ENCODE data around the gene DGKK. TPM values are rescaled to one million over a fixed set of nuclear protein-coding genes. Genes with fewer than 3 reads are reported as not detected.
A peak's percentile ranks its signal among the peaks of the same experiment; 100 is the strongest.

DGKK gene
- total and polyA plus RNA-seq, 2 donors: under 0.01 to 0.11 TPM

GRCh38 chrX:50442426-50443116, 28.1 kb downstream of the DGKK start:
- WGBS: 95% methylated on average over 3 of the region's 3 CpGs
- no peaks in the 10 kb centered on the region for H3K9me3 ChIP-seq (ENCODE audit: control insufficient read depth in 2 of 2, insufficient read depth in 1 of 2, low read length in 1 of 2)
- no peak for DNase-seq (ENCODE audit: low read depth in 6 of 9, low spot score in 9 of 9)
- no peak overlapping the region for H3K27ac ChIP-seq (ENCODE audit: low read depth in 1 of 2, low read length in 1 of 2)
- no peak overlapping the region for H3K4me3 ChIP-seq (ENCODE audit: low read length in 2 of 2)
- no peaks in the 10 kb centered on the region for H3K4me1 ChIP-seq (ENCODE audit: control insufficient read depth in 2 of 2, insufficient read depth in 2 of 2, low read length in 2 of 2)
- no peaks in the 10 kb centered on the region for H3K36me3 ChIP-seq (ENCODE audit: control insufficient read depth in 2 of 2, insufficient read depth in 2 of 2, low read length in 1 of 2)
- H3K27me3 ChIP-seq (ENCODE audit: control insufficient read depth in 2 of 2, insufficient read depth in 1 of 2, low read length in 1 of 2): no peaks in the 10 kb centered on the region

DNA sequence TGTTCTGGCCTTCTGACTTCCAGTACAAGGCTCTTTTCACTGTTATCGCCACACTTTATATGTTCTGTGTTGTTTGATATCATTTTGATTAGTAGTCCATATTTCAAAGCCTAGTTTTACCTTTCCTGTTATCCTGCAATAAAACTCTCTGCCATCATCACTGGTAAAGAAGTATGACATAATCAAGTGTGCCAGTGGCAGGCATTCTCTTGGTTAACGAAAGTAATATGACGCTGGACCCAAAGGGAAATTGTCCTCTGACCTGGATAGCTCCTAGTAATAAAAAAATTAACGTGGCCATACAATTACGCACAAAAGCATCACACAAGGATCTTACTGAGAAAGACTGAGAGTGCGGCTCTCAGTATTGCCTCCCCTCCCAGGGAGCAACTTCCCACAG, 33.8 kb downstream of the DGKK start:
- H3K36me3 ChIP-seq (ENCODE audit: control insufficient read depth in 2 of 2, insufficient read depth in 2 of 2, low read length in 1 of 2): no peaks in the 10 kb centered on the region
- 97% methylated on average over 6 of the region's 6 CpGs for WGBS

GRCh38 chrX:50432829-50433289, 37.8 kb downstream of the DGKK start:
- no peak overlapping the region for H3K4me3 ChIP-seq (ENCODE audit: low read length in 2 of 2)
- H3K9me3 ChIP-seq (ENCODE audit: control insufficient read depth in 2 of 2, insufficient read depth in 1 of 2, low read length in 1 of 2): no peaks in the 10 kb centered on the region
- no peaks in the 10 kb centered on the region for H3K36me3 ChIP-seq (ENCODE audit: control insufficient read depth in 2 of 2, insufficient read depth in 2 of 2, low read length in 1 of 2)
- H3K4me1 ChIP-seq (ENCODE audit: control insufficient read depth in 2 of 2, insufficient read depth in 2 of 2, low read length in 2 of 2): no peaks in the 10 kb centered on the region
- no peaks in the 10 kb centered on the region for H3K27me3 ChIP-seq (ENCODE audit: control insufficient read depth in 2 of 2, insufficient read depth in 1 of 2, low read length in 1 of 2)
- DNase-seq (ENCODE audit: low read depth in 6 of 9, low spot score in 9 of 9): no peak
- WGBS: 91% methylated on average over 3 of the region's 3 CpGs
- H3K27ac ChIP-seq (ENCODE audit: low read depth in 1 of 2, low read length in 1 of 2): no peak overlapping the region

More for the DNA sequence above, 33.8 kb downstream of the DGKK start:
- Histone ChIP-seq H3K9me3 (ENCODE audit: control insufficient read depth in 2 of 2, insufficient read depth in 1 of 2, low read length in 1 of 2) (no peaks in the 10 kb centered on the region), H3K27ac (ENCODE audit: low read depth in 1 of 2, low read length in 1 of 2) (no peak overlapping the region), H3K4me3 (ENCODE audit: low read length in 2 of 2) (no peak overlapping the region), H3K27me3 (ENCODE audit: control insufficient read depth in 2 of 2, insufficient read depth in 1 of 2, low read length in 1 of 2) (no peaks in the 10 kb centered on the region), H3K4me1 (ENCODE audit: control insufficient read depth in 2 of 2, insufficient read depth in 2 of 2, low read length in 2 of 2) (no peaks in the 10 kb centered on the region)
- DNase-seq (ENCODE audit: low read depth in 6 of 9, low spot score in 9 of 9): no peak

- H3K27ac ChIP-seq (ENCODE audit: low read depth in 1 of 2, low read length in 1 of 2): no peak overlapping the region
- no peaks in the 10 kb centered on the region for H3K27me3 ChIP-seq (ENCODE audit: control insufficient read depth in 2 of 2, insufficient read depth in 1 of 2, low read length in 1 of 2)
- no peaks in the 10 kb centered on the region for H3K9me3 ChIP-seq (ENCODE audit: control insufficient read depth in 2 of 2, insufficient read depth in 1 of 2, low read length in 1 of 2)
- no peak for DNase-seq (ENCODE audit: low read depth in 6 of 9, low spot score in 9 of 9)
- 91% methylated on average over 3 of the region's 3 CpGs for WGBS
- H3K4me1 ChIP-seq (ENCODE audit: control insufficient read depth in 2 of 2, insufficient read depth in 2 of 2, low read length in 2 of 2): no peaks in the 10 kb centered on the region
- no peaks in the 10 kb centered on the region for H3K36me3 ChIP-seq (ENCODE audit: control insufficient read depth in 2 of 2, insufficient read depth in 2 of 2, low read length in 1 of 2)
- H3K4me3 ChIP-seq (ENCODE audit: low read length in 2 of 2): no peak overlapping the region
Measured at GRCh38 chrX:50431623-50432022, 39.0 kb downstream of the DGKK start.

- no peaks in the 10 kb centered on the region for H3K9me3 ChIP-seq (ENCODE audit: control insufficient read depth in 2 of 2, insufficient read depth in 1 of 2, low read length in 1 of 2)
- no peaks in the 10 kb centered on the region for H3K36me3 ChIP-seq (ENCODE audit: control insufficient read depth in 2 of 2, insufficient read depth in 2 of 2, low read length in 1 of 2)
- H3K4me3 ChIP-seq (ENCODE audit: low read length in 2 of 2): no peak overlapping the region
- no peaks in the 10 kb centered on the region for H3K27me3 ChIP-seq (ENCODE audit: control insufficient read depth in 2 of 2, insufficient read depth in 1 of 2, low read length in 1 of 2)
- no peak overlapping the region for H3K27ac ChIP-seq (ENCODE audit: low read depth in 1 of 2, low read length in 1 of 2)
- no peak for DNase-seq (ENCODE audit: low read depth in 6 of 9, low spot score in 9 of 9)
- no peaks in the 10 kb centered on the region for H3K4me1 ChIP-seq (ENCODE audit: control insufficient read depth in 2 of 2, insufficient read depth in 2 of 2, low read length in 2 of 2)
- WGBS: 91% methylated on average over 5 of the region's 5 CpGs
Measured at GRCh38 chrX:50430917-50431575, 39.6 kb downstream of the DGKK start.

DNA sequence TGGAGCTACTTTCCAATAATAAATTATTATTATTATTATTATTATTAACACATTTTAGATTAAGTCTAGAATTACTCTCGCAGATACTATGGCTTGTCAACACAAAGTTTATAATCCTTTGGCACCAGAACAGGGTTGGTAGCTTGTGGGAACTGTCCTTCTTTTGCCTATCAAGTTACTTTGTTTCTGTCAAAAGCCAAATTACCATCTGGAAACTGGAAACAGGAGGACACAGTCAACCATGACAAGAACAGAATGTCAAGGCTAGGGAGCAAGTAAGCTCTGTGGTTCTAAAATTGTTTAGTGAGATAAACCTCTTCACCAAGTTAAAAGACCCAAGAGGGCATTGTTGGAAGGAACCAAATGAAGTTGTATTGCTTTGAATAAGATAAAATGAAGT, 42.5 kb downstream of the DGKK start:
- H3K9me3 ChIP-seq (ENCODE audit: control insufficient read depth in 2 of 2, insufficient read depth in 1 of 2, low read length in 1 of 2): no peaks in the 10 kb centered on the region
- no peaks in the 10 kb centered on the region for H3K27me3 ChIP-seq (ENCODE audit: control insufficient read depth in 2 of 2, insufficient read depth in 1 of 2, low read length in 1 of 2)
- WGBS: 83% methylated on average over 1 of the region's 1 CpG
- no peaks in the 10 kb centered on the region for H3K36me3 ChIP-seq (ENCODE audit: control insufficient read depth in 2 of 2, insufficient read depth in 2 of 2, low read length in 1 of 2)
- H3K27ac ChIP-seq (ENCODE audit: low read depth in 1 of 2, low read length in 1 of 2): no peak overlapping the region
- no peak for DNase-seq (ENCODE audit: low read depth in 6 of 9, low spot score in 9 of 9)
- no peak overlapping the region for H3K4me3 ChIP-seq (ENCODE audit: low read length in 2 of 2)
- H3K4me1 ChIP-seq (ENCODE audit: control insufficient read depth in 2 of 2, insufficient read depth in 2 of 2, low read length in 2 of 2): no peaks in the 10 kb centered on the region

- Histone ChIP-seq H3K36me3 (ENCODE audit: control insufficient read depth in 2 of 2, insufficient read depth in 2 of 2, low read length in 1 of 2) (no peaks in the 10 kb centered on the region), H3K27ac (ENCODE audit: low read depth in 1 of 2, low read length in 1 of 2) (no peak overlapping the region), H3K4me3 (ENCODE audit: low read length in 2 of 2) (no peak overlapping the region), H3K4me1 (ENCODE audit: control insufficient read depth in 2 of 2, insufficient read depth in 2 of 2, low read length in 2 of 2) (no peaks in the 10 kb centered on the region), H3K27me3 (ENCODE audit: control insufficient read depth in 2 of 2, insufficient read depth in 1 of 2, low read length in 1 of 2) (no peaks in the 10 kb centered on the region), H3K9me3 (ENCODE audit: control insufficient read depth in 2 of 2, insufficient read depth in 1 of 2, low read length in 1 of 2) (no peaks in the 10 kb centered on the region)
- 99% methylated on average over 2 of the region's 2 CpGs for WGBS
- no peak for DNase-seq (ENCODE audit: low read depth in 6 of 9, low spot score in 9 of 9)
Measured at GRCh38 chrX:50407976-50408375, 62.6 kb downstream of the DGKK start.

DNA sequence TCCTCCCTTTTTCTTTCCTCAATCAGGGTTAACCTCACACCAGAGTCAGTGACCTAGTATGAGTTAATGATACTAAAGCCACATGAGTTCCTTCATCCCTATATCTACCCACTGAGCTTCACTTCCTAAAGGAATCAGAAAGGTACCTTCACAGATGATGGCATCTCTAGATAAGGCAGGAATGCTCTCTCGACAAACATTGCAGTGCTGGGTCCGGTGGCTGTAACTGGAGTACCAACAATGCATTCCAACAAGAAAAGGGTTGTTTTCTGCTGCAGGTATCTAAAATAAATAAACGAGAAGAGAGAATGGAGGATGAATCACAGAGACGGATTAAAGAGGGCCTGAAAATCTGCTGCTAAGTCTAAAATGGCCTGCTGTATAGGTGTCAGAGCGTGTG, 66.7 kb downstream of the DGKK start:
- Histone ChIP-seq H3K36me3 (ENCODE audit: control insufficient read depth in 2 of 2, insufficient read depth in 2 of 2, low read length in 1 of 2) (no peaks in the 10 kb centered on the region), H3K4me1 (ENCODE audit: control insufficient read depth in 2 of 2, insufficient read depth in 2 of 2, low read length in 2 of 2) (no peaks in the 10 kb centered on the region), H3K27ac (ENCODE audit: low read depth in 1 of 2, low read length in 1 of 2) (no peak overlapping the region), H3K4me3 (ENCODE audit: low read length in 2 of 2) (no peak overlapping the region), H3K9me3 (ENCODE audit: control insufficient read depth in 2 of 2, insufficient read depth in 1 of 2, low read length in 1 of 2) (no peaks in the 10 kb centered on the region), H3K27me3 (ENCODE audit: control insufficient read depth in 2 of 2, insufficient read depth in 1 of 2, low read length in 1 of 2) (no peaks in the 10 kb centered on the region)
- DNase-seq (ENCODE audit: low read depth in 6 of 9, low spot score in 9 of 9): no peak
- WGBS: 89% methylated on average over 5 of the region's 5 CpGs

- H3K4me3 ChIP-seq (ENCODE audit: low read length in 2 of 2): no peak overlapping the region
- no peaks in the 10 kb centered on the region for H3K27me3 ChIP-seq (ENCODE audit: control insufficient read depth in 2 of 2, insufficient read depth in 1 of 2, low read length in 1 of 2)
- no peaks in the 10 kb centered on the region for H3K9me3 ChIP-seq (ENCODE audit: control insufficient read depth in 2 of 2, insufficient read depth in 1 of 2, low read length in 1 of 2)
- H3K36me3 ChIP-seq (ENCODE audit: control insufficient read depth in 2 of 2, insufficient read depth in 2 of 2, low read length in 1 of 2): no peaks in the 10 kb centered on the region
- 90% methylated on average over 3 of the region's 3 CpGs for WGBS
- no peaks in the 10 kb centered on the region for H3K4me1 ChIP-seq (ENCODE audit: control insufficient read depth in 2 of 2, insufficient read depth in 2 of 2, low read length in 2 of 2)
- H3K27ac ChIP-seq (ENCODE audit: low read depth in 1 of 2, low read length in 1 of 2): no peak overlapping the region
- DNase-seq (ENCODE audit: low read depth in 6 of 9, low spot score in 9 of 9): peak in 1 of 9 donors; percentile 1
Measured at GRCh38 chrX:50402886-50403285, 67.7 kb downstream of the DGKK start.
